Naive thymus-derived CD4-positive, alpha-beta T cell (primary cell): ENCODE results near the gene AMDHD2. TPM values are rescaled to one million over a fixed set of nuclear protein-coding genes. Genes with fewer than 3 reads are reported as not detected.
"Not testable (repeated sequence)": the region's sequence is repeated elsewhere in the genome, so short reads cannot be mapped to it uniquely, and the experiment has no call there.

Experiments
- ATAC-seq: fragments of 150-1000 bp; cut with Tn5 transposase; 2 replicates; pipeline ENCODE4 v1.10.0; 2021; ENCODE audit warnings: mild to moderate bottlenecking, moderate library complexity
- CTCF ChIA-PET: fragments of 350-600 bp; sonication (Branson Sonifier 250); formaldehyde crosslinking; loops from one replicate; lab custom pipeline; 2021; ENCODE audit warnings: antibody characterized with exemption; lab: Charles Lee
- POLR2A ChIA-PET: fragments of 350-600 bp; sonication (Branson Sonifier 250); formaldehyde crosslinking; loops from one replicate; lab custom pipeline; 2021; ENCODE audit warnings: antibody characterized with exemption, inconsistent platforms; lab: Charles Lee
- DNase-seq, 9 donors: peaks; one replicate each; pipeline versions ENCODE4 v3.0.0 to v3.0.0-alpha.2; 2020 to 2022; ENCODE audit warnings: mixed read lengths in 1 of 9
- H3K27ac ChIP-seq: one replicate; pipeline ENCODE4 v1.7.0; 2013; ENCODE audit warnings: mild to moderate bottlenecking, low read depth, low read length, moderate library complexity
- H3K27me3 ChIP-seq, 2 donors: one replicate each; pipeline ENCODE4 v1.7.0; 2013; ENCODE audit warnings: low read length in 2 of 2, mild to moderate bottlenecking in 2 of 2, moderate library complexity in 2 of 2; ENCODE audit not compliant: control insufficient read depth in 2 of 2, insufficient read depth in 2 of 2
- H3K36me3 ChIP-seq, 3 experiments: 1 replicate in 2 of 3; 2 replicates in 1 of 3; pipeline ENCODE4 v1.7.0; 2013; ENCODE audit warnings: low read length in 3 of 3, mild to moderate bottlenecking in 3 of 3, moderate library complexity in 1 of 3; ENCODE audit not compliant: insufficient read depth in 3 of 3, control insufficient read depth in 2 of 3
- H3K4me1 ChIP-seq, 2 donors: one replicate each; pipeline ENCODE4 v1.7.0; 2013; ENCODE audit warnings: low read length in 2 of 2, mild to moderate bottlenecking in 2 of 2, moderate library complexity in 1 of 2; ENCODE audit not compliant: control insufficient read depth in 2 of 2, insufficient read depth in 2 of 2
- H3K4me3 ChIP-seq: 2 replicates; pipeline ENCODE4 v1.7.0; 2013; ENCODE audit warnings: mild to moderate bottlenecking, low read length
- H3K9me3 ChIP-seq, 3 experiments: 1 replicate in 2 of 3; 2 replicates in 1 of 3; pipeline ENCODE4 v1.7.0; 2013; ENCODE audit warnings: low read length in 3 of 3; ENCODE audit not compliant: control insufficient read depth in 2 of 3
- H3K27ac Mint-ChIP-seq, 9 donors: one replicate each; pipeline ENCODE4 v1.8.0; 2020 to 2022; ENCODE audit warnings: mixed read lengths in 9 of 9, mild to moderate bottlenecking in 8 of 9, moderate library complexity in 5 of 9, inconsistent platforms in 2 of 9
- H3K27me3 Mint-ChIP-seq, 5 donors: one replicate each; pipeline ENCODE4 v1.8.0; 2021 to 2022; ENCODE audit warnings: mixed read lengths in 5 of 5, mild to moderate bottlenecking in 1 of 5
- H3K36me3 Mint-ChIP-seq, 5 donors: one replicate each; pipeline ENCODE4 v1.8.0; 2020 to 2022; ENCODE audit warnings: mixed read lengths in 5 of 5, mild to moderate bottlenecking in 3 of 5, inconsistent platforms in 1 of 5
- H3K4me1 Mint-ChIP-seq, 7 donors: one replicate each; pipeline ENCODE4 v1.8.0; 2020 to 2022; ENCODE audit warnings: mixed read lengths in 7 of 7, mild to moderate bottlenecking in 3 of 7, inconsistent platforms in 1 of 7
- H3K4me3 Mint-ChIP-seq, 10 donors: one replicate each; pipeline ENCODE4 v1.8.0; 2020 to 2022; ENCODE audit warnings: mild to moderate bottlenecking in 10 of 10, mixed read lengths in 10 of 10, moderate library complexity in 6 of 10, inconsistent platforms in 2 of 10
- H3K9me3 Mint-ChIP-seq, 11 donors: one replicate each; pipeline ENCODE4 v1.8.0; 2020 to 2022; ENCODE audit warnings: mixed read lengths in 11 of 11, mild to moderate bottlenecking in 4 of 11, inconsistent platforms in 1 of 11, moderate library complexity in 1 of 11
- intact Hi-C, 2 donors: fragments of 100-400 bp; cut with micrococcal nuclease; formaldehyde crosslinking; loops; one replicate each; pipeline ENCODE4 v1.15.1; 2023
- polyA plus RNA-seq, 2 donors: library from polyadenylated mRNA; unstranded; fragments of 300-500 nt; fragmentation: Illumina TruSeq; gene quantifications; one replicate each; pipeline ENCODE4 v1.2.3, GENCODE V29; 2021
- total RNA-seq, 6 experiments: library from RNA in 5 of 6; stranded (reverse) in 5 of 6; gene quantifications; 1 replicate in 5 of 6; 2 replicates in 1 of 6; pipeline ENCODE4 v1.2.3 and lab custom pipeline; 2021 to 2026

Gene AMDHD2
- total and polyA plus RNA-seq, 7 experiments from 2014 or later = 15.0 to 258 (median 102) TPM

DNA sequence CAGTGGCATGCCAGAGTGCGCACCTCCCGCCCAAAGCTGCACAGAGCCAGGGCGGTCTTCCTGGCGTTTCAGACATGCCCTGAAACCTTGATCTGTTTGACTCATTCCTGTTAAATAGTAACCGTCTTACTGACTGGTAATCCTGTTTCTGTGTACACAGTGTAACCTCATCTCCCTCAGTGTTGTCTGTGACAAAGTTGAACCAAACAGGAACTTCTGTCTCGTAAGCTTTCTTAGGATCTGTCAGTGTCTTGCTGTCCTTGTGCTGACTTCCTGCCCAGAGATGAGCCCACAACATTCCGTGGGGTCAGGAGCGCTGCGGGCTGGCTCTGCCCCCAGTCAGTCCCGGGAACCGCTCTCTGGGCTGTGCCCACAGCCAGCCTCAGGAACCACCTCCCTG, 48.4 kb downstream of the AMDHD2 start:
- DNase-seq, intact Hi-C loops, H3K36me3 ChIP-seq, H3K27ac ChIP-seq, H3K27me3 Mint-ChIP-seq, H3K4me3 Mint-ChIP-seq, H3K9me3 ChIP-seq, POLR2A ChIA-PET, H3K9me3 Mint-ChIP-seq, ATAC-seq, H3K36me3 Mint-ChIP-seq, H3K4me3 ChIP-seq, H3K4me1 ChIP-seq, CTCF ChIA-PET, H3K27ac Mint-ChIP-seq, H3K27me3 ChIP-seq, H3K4me1 Mint-ChIP-seq: not testable (repeated sequence)

DNA sequence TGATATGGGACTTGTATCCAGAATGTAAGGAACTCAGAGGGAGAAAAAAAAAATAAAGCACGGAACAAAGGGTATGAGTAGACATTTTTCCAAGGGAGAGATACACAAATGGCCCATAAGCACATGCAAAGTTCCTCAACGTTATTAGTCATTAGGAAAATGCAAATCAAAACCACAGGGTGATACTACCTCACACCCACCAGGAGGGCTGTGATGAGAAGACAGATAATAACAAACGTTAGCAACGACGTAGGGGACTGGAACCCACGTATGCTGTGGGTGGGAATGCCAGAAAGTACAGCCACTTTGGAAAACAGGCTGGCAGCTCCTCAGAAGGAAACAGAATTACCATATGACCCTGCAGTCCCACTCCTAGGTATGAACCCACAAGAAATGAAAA, 52.5 kb downstream of the AMDHD2 start:
- POLR2A ChIA-PET, H3K9me3 ChIP-seq, CTCF ChIA-PET, intact Hi-C loops, H3K4me3 ChIP-seq, H3K27ac Mint-ChIP-seq, H3K36me3 ChIP-seq, H3K36me3 Mint-ChIP-seq, H3K4me3 Mint-ChIP-seq, H3K27me3 ChIP-seq, ATAC-seq, H3K9me3 Mint-ChIP-seq, DNase-seq, H3K27ac ChIP-seq, H3K4me1 Mint-ChIP-seq, H3K4me1 ChIP-seq, H3K27me3 Mint-ChIP-seq: not testable (repeated sequence)

DNA sequence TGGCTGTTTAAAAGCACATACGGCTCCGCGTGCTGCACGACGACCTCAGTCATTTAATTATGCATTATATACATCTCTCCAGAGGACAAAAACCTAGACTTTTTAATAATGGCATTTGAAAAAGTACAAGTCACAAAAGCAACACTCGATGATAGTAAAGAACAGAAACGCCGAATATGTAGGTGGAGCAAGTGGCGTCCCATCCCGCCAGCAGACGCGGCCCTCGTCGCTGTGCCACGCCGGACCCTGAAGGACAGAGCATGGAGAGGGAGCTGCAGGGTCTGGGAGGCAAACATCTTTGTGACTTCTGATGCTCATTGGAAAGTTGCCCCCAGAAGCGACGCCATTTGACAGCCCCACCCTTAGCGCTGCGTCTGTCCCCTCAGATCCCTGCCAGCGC, 55.7 kb downstream of the AMDHD2 start:
- H3K27ac Mint-ChIP-seq, H3K27me3 ChIP-seq, POLR2A ChIA-PET, H3K4me1 ChIP-seq, H3K27ac ChIP-seq, intact Hi-C loops, H3K36me3 Mint-ChIP-seq, CTCF ChIA-PET, H3K9me3 ChIP-seq, DNase-seq, H3K4me3 Mint-ChIP-seq, ATAC-seq, H3K4me3 ChIP-seq, H3K36me3 ChIP-seq, H3K27me3 Mint-ChIP-seq, H3K9me3 Mint-ChIP-seq, H3K4me1 Mint-ChIP-seq: not testable (repeated sequence)

DNA sequence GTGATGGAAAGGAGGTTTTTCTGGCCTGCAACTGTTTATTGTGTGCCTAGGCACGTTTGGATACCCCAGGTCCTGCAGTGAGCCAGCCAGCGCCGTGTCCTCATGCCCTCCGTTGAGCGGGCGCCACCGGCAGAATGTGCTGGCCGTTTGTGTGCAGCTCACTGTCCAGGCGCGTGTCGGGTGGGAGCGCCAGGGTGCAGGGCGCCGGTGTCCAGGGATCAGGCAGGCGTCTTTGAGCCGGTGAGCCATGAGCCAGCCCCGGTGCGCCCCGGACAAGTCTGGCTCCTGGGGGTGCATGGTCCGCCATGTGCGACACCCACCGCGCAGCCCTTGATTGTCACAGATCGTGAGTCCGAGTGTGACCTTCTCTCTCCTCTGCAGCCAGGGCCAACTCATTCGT, 56.9 kb downstream of the AMDHD2 start:
- POLR2A ChIA-PET, H3K27ac Mint-ChIP-seq, H3K4me1 Mint-ChIP-seq, H3K9me3 Mint-ChIP-seq, H3K4me3 Mint-ChIP-seq, H3K36me3 Mint-ChIP-seq, H3K36me3 ChIP-seq, ATAC-seq, H3K27me3 Mint-ChIP-seq, H3K4me3 ChIP-seq, CTCF ChIA-PET, DNase-seq, H3K27ac ChIP-seq, intact Hi-C loops, H3K27me3 ChIP-seq, H3K9me3 ChIP-seq, H3K4me1 ChIP-seq: not testable (repeated sequence)

DNA sequence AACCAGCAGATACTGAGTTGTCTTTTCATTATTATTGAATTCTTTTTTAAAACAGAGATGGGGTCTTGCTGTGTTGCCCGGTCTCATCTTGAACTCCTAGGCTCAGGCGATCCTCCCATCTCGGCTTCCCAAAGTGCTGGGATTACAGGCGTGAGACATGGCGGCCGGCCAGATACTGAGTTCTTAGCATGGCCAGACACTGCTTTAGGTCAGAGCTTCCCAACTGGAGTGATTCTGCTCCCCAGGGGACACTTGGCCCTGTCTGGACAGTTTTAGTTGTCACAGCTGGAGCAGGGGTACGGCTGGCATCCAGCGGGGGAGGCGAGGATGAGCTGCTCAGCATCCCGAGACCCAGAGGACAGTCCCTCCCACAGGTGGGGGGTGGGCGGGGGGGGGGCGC, 58.7 kb downstream of the AMDHD2 start:
- CTCF ChIA-PET = not testable (repeated sequence)

DNA sequence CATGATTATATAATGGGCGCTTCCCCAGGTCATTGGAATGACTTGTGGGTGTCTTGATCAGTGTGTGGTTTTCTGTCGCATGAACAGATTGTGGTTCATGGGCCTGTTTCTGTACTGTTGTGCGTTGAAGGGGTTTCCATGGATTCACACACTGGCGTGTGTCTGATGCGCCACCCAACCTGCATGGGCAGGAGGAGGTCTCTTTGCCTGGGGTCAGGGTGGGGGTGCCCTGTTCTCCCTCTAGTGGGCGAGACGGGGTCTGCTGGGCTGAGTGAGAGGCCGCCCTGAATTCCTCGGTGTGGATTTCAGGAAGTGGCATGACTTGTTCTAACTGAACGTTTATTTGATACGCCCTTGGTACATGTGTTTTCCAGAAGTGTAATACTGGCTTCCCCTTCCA, 60.0 kb downstream of the AMDHD2 start:
- DNase-seq (peak in 1 of 9 donors; percentile 16), ATAC-seq (peak; percentile 82)
- H3K27me3 ChIP-seq, intact Hi-C loops, H3K4me1 ChIP-seq, H3K9me3 Mint-ChIP-seq, H3K27ac Mint-ChIP-seq, H3K4me3 ChIP-seq, H3K27ac ChIP-seq, H3K4me3 Mint-ChIP-seq, H3K36me3 ChIP-seq, H3K4me1 Mint-ChIP-seq, CTCF ChIA-PET, POLR2A ChIA-PET, H3K9me3 ChIP-seq, H3K36me3 Mint-ChIP-seq, H3K27me3 Mint-ChIP-seq: not testable (repeated sequence)

More for the DNA sequence above, 58.7 kb downstream of the AMDHD2 start:
- H3K27ac ChIP-seq, H3K27me3 Mint-ChIP-seq, H3K9me3 Mint-ChIP-seq, ATAC-seq, H3K9me3 ChIP-seq, DNase-seq, H3K4me1 Mint-ChIP-seq, H3K27ac Mint-ChIP-seq, H3K4me1 ChIP-seq, H3K36me3 Mint-ChIP-seq, H3K27me3 ChIP-seq, H3K4me3 Mint-ChIP-seq, H3K36me3 ChIP-seq, intact Hi-C loops, H3K4me3 ChIP-seq, POLR2A ChIA-PET: not testable (repeated sequence)

DNA sequence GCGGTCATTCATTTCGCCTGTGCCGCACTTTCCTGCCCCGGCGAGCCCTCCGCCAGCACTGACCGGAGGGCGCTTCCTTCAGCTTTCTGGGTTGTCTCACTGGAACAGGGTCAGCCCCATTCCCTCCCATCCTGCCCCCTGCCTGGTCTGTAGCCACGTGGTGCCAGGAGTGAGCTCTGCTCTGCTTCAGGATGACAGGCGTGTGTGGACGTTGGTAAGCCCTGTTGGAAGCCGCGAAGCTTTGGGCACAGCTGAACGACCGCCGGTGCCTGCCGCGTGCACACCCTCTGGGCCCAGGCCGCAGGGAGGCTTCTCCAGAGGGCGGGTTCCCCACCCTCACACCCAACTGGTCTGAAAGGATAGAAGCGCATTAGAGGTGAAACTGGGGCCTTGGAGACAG, 60.6 kb downstream of the AMDHD2 start:
- H3K27ac ChIP-seq, intact Hi-C loops, H3K4me1 ChIP-seq, H3K4me3 ChIP-seq, H3K27me3 ChIP-seq, CTCF ChIA-PET, H3K9me3 ChIP-seq, H3K27ac Mint-ChIP-seq, H3K36me3 Mint-ChIP-seq, H3K27me3 Mint-ChIP-seq, H3K4me3 Mint-ChIP-seq, ATAC-seq, DNase-seq, POLR2A ChIA-PET, H3K9me3 Mint-ChIP-seq, H3K4me1 Mint-ChIP-seq: not testable (repeated sequence)
- peaks cover 0 to 13% (median 0%) of the 10 kb centered on the region in 3 experiments for H3K36me3 ChIP-seq
